ENCODE data around the gene LPP. TPM values are rescaled to one million over a fixed set of nuclear protein-coding genes. Genes with fewer than 3 reads are reported as not detected.

The LPP gene
- total RNA-seq, 6 experiments from 2014 or later = 84.1 to 121 (median 102) TPM

GRCh38 chr3:188590557-188590956 lies 436.6 kb downstream of the LPP start:
- H3K27ac Mint-ChIP-seq = 0 out of 2 replicates have a peak overlapping the region, but pooled peaks have one; percentile 30
- no peak for DNase-seq
- H3K36me3 Mint-ChIP-seq (ENCODE audit: low read depth) = no peaks in the 10 kb centered on the region
- TF ChIP-seq CTCF (IDR thresholded peaks at IDR 0.05) = no peak
- peaks cover 1% of the 10 kb centered on the region; the same call in 1 of the 2 replicates for H3K27me3 Mint-ChIP-seq (ENCODE audit: insufficient read depth)
- H3K9me3 Mint-ChIP-seq = no peaks in the 10 kb centered on the region
- H3K4me3 Mint-ChIP-seq = no peak overlapping the region
- H3K4me1 Mint-ChIP-seq (ENCODE audit: low read depth) = peaks cover 56% of the 10 kb centered on the region

GRCh38 chr3:188594139-188594538 lies 440.2 kb downstream of the LPP start:
- DNase-seq = peak; percentile 91
- no peak for TF ChIP-seq CTCF (IDR thresholded peaks at IDR 0.05)
- Mint-ChIP-seq H3K27ac (peak overlapping the region; percentile 80), H3K27me3 (ENCODE audit: insufficient read depth) (peaks cover 1% of the 10 kb centered on the region; the same call in 1 of the 2 replicates), H3K9me3 (no peaks in the 10 kb centered on the region), H3K4me3 (peak overlapping the region; percentile 20), H3K4me1 (ENCODE audit: low read depth) (peaks cover 81% of the 10 kb centered on the region), H3K36me3 (ENCODE audit: low read depth) (no peaks in the 10 kb centered on the region)

GRCh38 chr3:188595890-188596376 lies 442.0 kb downstream of the LPP start:
- H3K9me3 Mint-ChIP-seq = no peaks in the 10 kb centered on the region
- H3K27me3 Mint-ChIP-seq (ENCODE audit: insufficient read depth) = peaks cover 1% of the 10 kb centered on the region; the same call in 1 of the 2 replicates
- peaks cover 74% of the 10 kb centered on the region for H3K4me1 Mint-ChIP-seq (ENCODE audit: low read depth)
- peak overlapping the region; percentile 81 for H3K27ac Mint-ChIP-seq
- TF ChIP-seq CTCF (IDR thresholded peaks at IDR 0.05) = no peak
- peak; percentile 77 for DNase-seq
- no peaks in the 10 kb centered on the region for H3K36me3 Mint-ChIP-seq (ENCODE audit: low read depth)
- peak overlapping the region; percentile 72 for H3K4me3 Mint-ChIP-seq

- Mint-ChIP-seq H3K4me1 (ENCODE audit: low read depth) (peaks cover 49% of the 10 kb centered on the region), H3K27me3 (ENCODE audit: insufficient read depth) (no peaks in the 10 kb centered on the region), H3K27ac (no peak overlapping the region), H3K36me3 (ENCODE audit: low read depth) (no peaks in the 10 kb centered on the region), H3K4me3 (no peak overlapping the region), H3K9me3 (no peaks in the 10 kb centered on the region)
- DNase-seq = no peak
- no peak for TF ChIP-seq CTCF (IDR thresholded peaks at IDR 0.05)
These were observed 444.9 kb downstream of the LPP start for GRCh38 chr3:188598894-188599293.

GRCh38 chr3:188602111-188602510 lies 448.2 kb downstream of the LPP start:
- no peak for TF ChIP-seq CTCF (IDR thresholded peaks at IDR 0.05)
- Mint-ChIP-seq H3K9me3 (no peaks in the 10 kb centered on the region), H3K27me3 (ENCODE audit: insufficient read depth) (no peaks in the 10 kb centered on the region), H3K4me3 (no peak overlapping the region), H3K27ac (no peak overlapping the region), H3K4me1 (ENCODE audit: low read depth) (peaks cover 44% of the 10 kb centered on the region), H3K36me3 (ENCODE audit: low read depth) (peaks cover 10% of the 10 kb centered on the region; the same call in 1 of the 2 replicates)
- DNase-seq = no peak

All from HFFc6 (cell line).